Epidermal melanocyte (primary cell): Measurements from ENCODE around the gene NGEF.
"Not testable (repeated sequence)": the region's sequence is repeated elsewhere in the genome, so short reads cannot be mapped to it uniquely, and the experiment has no call there.

ENCODE experiments used
- DNase-seq: peaks from one replicate; pipeline ENCODE4 v3.0.0; 2011; ENCODE audit warnings: low spot score; ENCODE audit not compliant: insufficient read length

The NGEF gene

DNA sequence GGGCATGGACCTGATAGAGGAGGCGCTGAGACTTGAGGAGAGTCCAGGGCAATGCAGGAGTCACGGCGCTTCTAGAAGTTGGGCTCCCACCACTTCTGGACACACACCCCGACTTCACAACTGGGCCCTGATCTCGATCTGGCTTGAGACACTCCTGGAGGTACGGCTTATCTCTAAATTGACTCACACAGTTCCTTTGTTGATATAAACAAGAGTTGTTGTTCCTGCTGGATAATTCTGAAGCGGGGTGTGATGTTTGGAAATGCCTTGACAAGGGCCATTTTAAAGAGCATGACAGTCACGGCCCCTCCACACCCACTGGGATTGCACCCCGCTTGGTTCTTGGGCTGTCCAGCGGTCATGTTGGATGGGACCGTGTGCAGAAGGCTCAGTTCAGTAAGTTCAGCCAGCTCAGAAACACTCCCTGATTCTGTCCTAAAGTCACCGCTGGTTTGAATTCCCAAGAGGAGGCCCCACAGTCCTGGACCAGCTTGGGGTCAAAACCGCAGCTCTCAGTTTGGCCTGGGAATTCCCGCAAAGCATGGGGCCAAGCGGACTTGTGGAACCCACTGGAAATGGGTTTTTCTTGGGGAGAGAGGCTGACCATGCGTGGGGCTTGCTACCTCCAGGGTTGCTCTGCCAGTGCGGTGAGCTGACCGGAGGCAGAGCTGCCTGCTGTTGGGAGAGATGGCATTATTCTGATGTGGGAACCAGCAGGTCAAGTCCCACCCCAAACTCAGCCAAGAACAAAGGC is 10.1 kb upstream of the NGEF start:
- DNase-seq, result no peak

DNA sequence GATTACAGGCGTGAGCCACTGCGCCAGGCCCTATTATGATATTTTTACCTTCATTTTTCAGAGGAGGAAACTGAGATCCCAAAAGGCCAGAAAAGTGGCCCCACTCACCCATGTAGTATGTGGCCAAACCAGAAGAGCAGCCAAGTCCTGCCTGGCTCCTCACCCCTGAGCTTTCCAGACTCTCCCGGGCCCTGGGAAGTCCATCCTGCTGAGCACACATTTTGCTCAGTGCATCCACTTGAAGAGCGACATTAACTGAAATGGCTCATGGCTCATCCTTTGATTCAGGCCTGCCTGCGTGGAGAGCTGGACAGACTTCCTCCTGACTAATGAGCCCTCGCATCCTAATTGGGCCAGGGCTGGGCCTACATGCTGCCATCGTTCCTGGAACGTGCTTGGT is 9.5 kb upstream of the NGEF start:
- no peak for DNase-seq

DNA sequence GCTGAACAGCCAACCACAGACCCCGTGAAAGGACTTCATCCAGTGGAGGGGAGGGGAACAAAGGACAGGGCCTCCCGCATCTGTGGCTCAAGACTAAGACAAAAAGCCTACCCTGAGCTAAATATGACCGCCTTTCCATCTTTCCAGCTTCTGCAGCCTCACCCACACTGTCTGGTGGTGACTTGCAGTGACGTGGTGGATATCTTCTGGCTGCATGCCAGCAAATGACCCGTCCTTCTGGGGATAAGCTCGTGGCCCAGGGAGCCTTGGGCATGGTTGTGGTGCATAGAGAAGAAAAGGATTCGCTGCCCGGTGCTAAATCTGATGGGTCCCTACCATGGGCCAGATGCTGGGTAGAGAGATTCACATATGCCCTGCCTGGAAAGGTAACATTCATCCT is 8.7 kb upstream of the NGEF start:
- DNase-seq, result no peak

DNA sequence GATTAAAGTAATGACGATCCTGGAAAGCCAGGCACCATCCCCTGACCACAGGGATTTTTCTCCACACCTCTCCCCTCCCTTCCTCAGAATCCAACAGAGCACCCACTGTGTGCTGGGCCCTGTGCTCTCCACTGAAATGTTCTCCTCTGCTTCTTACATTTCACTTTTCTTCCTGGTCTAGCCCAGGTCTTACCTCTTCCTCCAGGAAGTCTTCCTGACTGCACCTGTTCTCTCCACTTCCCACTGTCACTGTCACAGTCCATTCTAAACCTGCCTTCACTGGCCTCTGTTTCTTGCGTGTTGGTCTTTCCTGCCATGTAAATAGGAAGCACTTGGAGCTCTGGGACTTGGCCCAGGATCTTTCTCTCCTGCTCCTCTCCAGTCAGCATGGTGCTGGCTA is 7.4 kb upstream of the NGEF start:
- DNase-seq, result no peak

DNA sequence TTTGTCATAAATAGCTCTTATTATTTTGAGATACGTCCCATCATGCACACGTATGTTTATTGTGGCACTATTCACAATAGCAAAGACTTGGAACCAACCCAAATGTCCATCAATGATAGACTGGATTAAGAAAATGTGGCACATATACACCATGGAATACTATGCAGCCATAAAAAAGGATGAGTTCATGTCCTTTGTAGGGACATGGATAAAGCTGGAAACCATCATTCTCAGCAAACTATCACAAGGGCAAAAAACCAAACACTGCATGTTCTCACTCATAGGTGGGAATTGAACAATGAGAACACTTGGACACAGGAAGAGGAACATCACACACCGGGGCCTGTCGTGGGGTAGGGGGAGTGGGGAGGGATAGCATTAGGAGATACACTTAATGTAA is 6.6 kb upstream of the NGEF start:
- DNase-seq, result not testable (repeated sequence)

DNA sequence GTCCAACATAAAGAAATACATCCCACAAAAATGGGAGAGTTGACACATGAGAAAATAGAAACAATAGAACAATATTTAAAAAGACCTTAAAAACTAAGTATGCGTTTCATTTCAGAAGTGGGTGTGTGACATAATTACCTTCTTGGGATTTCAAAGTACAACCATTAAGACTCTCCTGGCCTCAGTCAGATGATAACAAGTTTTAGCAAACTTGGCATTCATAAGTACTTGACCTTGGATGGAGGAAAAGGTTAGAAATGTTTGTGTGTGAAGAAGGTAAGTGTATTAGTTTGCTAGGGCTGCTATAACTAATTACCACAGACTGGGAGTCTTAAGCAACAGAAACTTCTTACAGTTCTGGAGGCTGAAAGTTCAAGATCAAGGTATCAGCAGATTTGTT is 4.9 kb upstream of the NGEF start:
- no peak for DNase-seq

DNA sequence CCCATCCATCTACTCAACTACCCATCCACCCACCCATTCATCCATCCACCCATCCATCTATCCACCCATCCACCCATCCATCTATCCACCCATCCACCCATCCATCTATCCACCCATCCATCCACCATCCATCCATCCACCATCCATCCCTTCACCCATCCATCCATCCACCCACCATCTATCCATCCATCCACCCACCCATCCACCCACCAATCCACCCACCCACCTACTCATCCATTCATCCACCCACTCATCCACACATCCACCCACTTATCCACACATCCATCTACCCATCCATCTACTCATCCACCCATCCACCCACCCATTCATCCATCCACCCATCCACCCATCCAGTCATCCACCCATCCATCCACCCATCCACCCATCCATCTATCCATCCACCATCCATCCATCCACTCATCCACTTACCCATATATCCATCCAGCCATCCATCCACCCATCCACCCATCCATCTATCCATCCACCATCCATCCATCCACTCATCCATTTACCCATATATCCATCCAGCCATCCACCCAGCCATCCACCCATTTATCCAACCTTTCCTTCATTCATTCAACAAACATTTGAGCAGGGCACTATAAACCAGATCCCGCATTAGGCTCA is 2.1 kb upstream of the NGEF start:
- no peak for DNase-seq

DNA sequence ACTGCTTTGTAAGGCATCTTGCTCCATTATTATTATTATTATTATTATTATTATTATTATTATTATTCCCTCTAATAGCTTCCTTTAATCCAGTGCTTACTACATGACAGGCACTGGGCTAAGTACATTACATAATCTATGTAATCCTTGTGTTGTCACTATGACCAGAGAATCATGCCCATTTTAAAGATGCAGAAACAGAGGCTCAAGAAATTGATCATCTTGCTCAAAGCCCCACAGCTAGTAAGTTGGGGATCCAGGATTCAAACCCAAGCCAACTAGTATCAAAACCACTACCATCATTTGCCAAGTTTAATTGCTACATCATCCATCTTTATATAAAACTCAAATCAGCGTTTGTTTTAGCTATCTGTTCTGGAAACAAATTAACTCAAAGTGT is 594 bp upstream of the NGEF start:
- no peak for DNase-seq

DNA sequence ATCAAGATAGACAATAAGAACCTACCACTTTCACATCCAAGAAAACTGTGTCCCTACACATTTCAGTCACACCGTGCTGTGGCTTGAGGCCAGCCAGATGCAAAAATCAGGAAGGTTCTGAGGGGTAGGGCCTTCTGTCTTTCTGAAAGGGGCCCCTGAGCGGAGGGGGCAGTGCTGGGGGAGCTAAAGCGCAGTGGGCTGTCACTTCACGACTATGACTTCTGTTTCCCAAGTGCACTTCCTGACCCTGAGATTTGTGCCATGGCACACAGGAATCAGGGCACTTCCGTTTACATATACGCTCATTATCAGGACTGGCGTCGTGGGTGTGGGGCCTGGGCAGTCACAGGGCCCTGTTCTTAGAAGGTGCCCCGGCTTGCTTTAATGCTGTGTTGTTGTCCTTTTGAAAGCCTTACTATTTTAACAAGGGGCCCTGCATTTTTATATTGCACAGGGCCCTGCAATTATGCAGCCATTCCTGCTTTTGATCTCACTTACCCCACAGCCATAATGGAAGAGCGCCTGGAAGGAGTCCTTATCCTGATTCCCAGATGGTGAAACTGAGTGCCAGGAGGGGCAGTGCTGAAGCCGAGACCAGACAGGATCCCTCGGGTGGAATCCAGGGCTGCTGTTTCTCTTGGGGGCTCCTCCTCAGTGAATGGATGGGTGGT is 620 bp downstream of the NGEF start:
- no peak for DNase-seq

DNA sequence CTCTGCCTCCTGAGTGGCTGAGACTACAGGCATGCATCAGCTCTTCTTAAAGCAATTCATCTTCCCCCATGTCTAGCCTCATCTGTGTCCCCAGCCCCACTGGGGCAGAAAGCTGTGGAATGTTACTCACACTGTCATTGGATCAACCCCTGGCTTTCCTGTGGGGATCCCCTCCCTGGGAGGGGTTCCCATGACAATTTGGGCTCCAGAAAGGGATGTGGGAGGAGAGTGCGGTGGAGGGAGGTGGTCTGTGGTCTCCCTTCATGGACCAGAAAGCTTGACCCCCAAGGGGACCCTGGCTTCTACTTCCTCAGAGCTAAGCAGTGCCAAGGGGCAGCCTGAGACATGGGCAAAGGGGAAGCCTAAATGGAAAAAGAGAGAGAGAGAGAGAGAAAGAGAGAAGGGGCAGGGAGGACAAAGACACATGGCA is 1.3 kb downstream of the NGEF start:
- no peak for DNase-seq

DNA sequence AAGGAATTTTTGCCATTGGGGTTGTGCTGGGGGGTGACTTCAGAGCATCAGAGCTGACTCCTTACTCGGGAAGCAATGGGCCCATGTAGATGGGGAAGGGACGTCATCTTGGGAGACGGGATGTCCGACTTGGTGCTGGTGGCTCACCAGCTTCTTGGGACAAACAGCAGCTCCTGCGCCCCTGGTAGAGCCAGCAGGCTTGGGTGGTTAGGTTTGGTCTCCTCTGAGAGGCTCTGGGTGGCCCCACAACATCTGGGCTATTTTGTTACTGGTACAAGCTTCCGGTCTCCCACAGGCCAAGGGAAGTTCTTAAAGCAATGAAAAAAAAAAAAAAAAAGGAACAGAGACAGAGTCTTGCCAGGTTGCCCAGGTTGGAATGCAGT is 1.8 kb downstream of the NGEF start:
- no peak for DNase-seq

DNA sequence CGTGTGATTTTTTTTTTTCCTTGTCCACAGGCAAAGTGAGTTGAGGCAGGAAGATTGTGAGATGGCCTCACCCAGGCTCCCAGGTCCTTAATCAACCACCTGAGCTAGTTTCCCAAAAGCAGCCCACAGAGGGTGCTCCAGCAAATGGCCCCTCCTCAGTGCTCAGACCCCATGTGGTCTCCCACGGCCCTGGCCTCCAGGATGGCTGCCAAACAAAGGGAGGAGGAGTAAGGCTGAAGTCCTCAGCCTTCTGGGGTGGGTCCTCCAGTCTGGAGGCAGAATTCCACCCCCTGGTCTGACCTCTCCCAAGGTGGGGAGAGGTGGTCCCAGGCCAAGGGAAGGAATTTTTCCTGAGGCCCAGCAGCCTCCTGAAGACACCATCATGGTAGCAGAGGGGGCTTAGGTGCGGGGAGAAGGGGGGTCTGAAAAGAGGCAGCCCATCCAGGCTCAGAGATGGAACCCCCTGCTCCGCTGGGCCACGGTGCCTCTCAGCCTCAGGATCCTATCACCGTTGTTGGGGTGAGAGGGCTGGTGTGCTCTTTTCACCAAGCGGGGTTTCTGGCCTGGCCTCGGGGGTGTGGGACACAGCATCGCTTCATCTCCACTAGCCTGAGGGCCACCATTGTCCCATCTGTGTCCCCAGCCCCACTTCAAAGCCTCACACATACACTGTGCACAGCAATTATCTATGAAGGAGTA is 2.3 kb downstream of the NGEF start:
- DNase-seq, result no peak

DNA sequence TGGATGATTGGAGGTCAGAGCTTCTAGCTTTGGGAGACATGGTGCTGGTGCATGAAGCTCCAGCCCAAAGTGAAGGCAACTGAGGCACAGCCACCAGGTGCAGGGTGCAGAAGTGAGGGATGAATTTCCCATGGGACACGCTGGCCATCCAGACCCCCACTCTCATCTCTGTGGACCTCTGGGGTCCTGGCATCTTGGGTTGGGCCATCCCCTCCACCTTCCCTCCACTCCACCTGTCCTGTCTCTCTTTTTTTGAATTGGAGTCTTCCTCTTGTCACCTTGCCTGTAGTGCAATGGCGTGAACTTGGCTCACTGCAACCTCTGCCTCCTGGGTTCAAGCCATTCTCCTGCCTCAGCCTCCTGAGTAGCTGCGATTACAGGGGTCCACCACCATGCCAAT is 3.4 kb downstream of the NGEF start:
- no peak for DNase-seq

DNA sequence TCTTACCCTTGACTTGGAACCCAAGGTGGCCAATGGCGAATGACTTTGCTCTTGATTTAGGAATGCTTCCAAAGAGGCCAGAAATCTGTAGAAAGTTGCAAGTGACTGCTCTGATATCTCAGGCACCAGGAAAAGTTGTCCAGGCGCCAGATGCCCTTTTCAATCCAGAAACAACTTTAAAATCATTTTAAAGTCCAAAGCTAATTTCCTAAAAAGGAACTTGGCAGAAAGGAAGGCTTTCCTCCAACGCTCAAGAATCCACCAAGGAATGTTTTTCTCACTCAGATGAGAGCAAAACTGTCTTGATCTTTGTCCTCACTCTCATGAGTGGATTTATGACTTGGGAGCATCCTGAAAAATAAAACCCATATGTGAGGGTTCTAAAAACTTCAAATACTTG is 5.3 kb downstream of the NGEF start:
- no peak for DNase-seq

DNA sequence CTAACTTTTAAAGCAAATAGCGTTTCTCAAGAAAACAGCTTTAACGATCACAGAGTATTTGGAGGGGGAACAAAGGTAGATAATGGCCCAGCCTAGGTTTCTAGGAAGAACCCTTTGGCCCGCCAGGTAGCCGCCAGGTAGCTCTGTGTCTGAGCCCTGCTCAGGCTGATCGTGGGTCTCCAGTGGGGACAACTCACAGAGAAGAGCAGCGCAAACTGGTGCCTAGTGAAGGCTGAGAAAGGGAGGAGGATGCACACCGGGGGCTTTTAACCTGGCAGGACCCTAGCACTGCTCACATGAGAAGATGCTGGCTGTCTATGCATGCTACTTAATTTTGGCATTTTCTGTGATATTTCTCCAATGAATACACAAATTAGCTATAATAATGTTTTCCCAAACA is 5.8 kb downstream of the NGEF start:
- DNase-seq, result no peak

DNA sequence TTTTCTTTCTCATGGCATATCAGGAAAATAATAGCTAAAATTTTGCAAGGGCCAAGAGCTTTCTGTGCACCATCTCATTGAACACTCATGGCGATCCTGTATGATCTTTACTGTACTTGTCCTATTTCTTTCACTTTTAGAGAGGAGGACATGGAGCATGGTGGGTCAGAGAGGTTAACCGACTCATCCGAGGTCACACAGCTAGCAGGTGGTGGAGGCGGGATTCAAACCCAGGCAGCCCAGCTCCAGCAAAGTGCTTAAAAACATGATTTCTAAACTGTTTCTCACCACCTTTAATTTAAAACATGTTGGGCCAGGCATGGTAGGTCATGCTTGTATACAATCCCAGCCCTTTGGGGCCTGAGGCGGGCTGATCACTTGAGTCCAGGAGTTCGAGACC is 6.4 kb downstream of the NGEF start:
- DNase-seq, result no peak

DNA sequence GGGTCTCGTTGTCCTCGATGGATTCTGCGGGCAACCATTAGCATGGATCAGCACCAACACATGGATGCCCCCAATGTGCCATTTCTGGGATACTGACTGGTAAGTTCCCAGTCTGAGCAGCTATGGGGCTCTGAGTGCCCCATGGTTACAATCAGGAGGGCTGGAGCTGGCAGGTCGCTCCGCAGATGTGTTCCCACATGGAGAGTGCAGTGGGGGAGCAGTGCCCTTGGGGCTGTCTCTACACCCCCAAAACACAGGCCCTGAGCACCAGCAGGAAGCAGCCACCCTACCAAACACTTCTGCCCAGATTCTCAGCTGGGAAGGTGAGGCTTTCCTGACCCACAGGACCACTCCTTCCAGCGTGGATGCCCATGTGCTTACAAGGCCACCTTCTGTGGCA is 8.0 kb downstream of the NGEF start:
- DNase-seq, result no peak

DNA sequence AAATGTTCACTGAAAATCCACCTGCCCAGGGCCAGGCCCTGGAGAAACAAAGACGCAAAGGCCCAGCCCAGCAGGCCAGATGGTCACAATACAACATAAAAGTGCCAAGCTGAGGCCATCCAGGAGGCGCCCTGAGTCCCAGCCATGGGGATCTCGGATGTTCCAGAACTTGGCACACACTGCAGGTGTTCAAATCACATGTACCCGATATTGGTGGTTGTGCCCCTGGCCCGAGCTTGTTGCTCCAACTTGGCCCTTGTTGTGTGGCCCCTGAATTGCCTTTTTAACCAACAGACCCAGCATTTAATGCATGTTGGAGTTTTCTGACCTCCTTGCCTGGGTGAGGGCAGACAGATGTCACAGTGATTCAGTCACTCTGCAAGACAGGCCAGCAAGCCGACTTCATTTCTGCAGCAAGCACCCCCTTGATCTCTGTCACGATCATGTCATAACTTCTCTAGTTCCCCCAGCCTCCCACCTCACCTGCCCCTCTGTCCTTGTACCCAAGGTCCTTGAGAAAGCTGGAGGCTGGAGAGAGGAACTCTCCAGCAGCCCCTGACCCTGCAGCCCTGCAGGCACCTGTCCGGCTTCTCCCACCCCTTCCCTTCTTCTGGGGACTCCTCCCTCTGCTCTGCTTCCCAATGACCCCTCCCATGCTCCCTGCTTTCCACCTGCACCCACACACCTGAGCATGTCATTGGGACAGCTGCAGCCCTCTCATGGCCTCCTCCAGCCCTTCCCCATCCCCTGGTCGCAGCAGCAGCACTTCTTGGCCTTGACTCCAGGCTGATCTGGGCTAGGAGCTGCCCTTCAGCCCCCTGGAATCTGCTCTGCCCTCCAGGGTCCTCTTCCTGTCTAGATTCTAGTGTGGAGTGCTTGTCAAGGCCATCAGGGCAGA is 9.1 kb downstream of the NGEF start:
- DNase-seq, result no peak

DNA sequence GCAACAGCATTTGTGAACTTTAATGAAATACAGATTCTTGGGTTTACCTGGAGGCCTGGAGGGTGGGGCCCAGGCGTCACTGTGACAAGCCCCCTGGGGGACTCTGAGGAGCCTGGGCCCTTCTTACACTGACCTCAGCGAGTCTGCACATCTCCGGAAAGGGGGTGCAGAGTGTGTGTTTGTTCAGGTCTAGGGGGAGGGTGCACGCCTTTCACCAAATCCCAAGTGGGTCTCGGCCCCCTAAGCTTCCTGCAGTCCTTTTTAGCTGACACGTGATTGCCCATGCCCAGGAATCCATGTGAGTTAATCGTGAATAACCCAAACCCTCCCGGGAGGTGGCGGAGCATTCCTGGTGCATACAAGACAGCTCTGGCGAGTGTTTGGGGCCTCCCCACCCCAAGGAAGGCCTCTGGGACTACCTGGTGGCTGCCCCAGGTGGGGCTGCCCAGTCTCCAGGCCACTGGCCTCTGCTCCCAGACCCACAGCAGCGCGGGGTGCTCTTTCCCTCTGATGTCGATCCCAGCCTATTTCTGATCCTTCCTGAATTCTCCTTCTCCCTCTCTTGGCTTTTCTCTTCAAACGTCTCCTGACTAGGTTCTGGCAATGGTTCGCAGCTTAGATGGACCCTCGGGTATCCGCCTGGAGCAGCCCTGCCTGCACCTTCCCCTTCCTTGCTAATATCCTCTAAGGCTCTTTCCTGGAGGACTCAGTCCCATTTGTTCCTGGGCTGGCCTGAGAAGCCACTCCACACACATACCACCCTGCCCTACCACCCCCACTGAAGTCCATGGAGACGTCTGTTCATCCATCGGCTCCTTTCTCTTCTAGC is 10.0 kb downstream of the NGEF start:
- no peak for DNase-seq
